ENCODE measurements around the gene ZFHX2. TPM values are rescaled to one million over a fixed set of nuclear protein-coding genes. Genes with fewer than 3 reads are reported as not detected.

The ZFHX2 gene
- total RNA-seq, 4 donors from 2014 or later, result 0.19 to 0.49 (median 0.27) TPM

DNA sequence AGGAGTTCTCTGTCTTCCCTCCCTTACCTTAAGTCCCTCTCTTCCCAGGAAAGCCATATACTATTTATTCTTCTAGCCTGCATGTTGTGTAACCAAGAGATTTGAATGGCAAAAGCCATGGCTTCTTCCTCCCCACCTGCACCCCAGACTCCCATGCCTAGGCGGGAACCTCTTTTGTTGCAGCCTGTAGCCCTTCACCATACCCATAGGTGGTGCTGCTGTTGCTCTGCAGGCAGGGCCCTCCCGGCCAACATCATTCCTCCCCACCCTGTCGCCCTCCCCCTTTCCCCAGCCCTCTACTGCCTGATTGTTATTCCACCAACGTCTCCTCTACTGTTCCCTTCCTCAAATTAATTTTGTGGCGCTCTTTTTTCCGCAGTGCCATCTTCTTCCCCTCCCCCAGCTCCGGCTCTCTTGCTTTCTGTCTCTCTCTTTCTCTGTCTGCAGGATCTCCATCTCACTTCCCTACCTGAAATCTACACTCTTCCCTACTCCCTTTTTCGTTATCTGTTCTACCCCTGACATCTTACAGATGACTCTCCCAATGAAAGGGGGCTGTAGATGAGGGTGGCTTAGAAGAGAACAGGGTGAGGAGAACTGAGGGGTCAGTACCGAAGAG is 68.2 kb downstream of the ZFHX2 start:
- no peak for TF ChIP-seq POLR2A (IDR thresholded peaks at IDR 0.05)
- TF ChIP-seq, protein P1, sequence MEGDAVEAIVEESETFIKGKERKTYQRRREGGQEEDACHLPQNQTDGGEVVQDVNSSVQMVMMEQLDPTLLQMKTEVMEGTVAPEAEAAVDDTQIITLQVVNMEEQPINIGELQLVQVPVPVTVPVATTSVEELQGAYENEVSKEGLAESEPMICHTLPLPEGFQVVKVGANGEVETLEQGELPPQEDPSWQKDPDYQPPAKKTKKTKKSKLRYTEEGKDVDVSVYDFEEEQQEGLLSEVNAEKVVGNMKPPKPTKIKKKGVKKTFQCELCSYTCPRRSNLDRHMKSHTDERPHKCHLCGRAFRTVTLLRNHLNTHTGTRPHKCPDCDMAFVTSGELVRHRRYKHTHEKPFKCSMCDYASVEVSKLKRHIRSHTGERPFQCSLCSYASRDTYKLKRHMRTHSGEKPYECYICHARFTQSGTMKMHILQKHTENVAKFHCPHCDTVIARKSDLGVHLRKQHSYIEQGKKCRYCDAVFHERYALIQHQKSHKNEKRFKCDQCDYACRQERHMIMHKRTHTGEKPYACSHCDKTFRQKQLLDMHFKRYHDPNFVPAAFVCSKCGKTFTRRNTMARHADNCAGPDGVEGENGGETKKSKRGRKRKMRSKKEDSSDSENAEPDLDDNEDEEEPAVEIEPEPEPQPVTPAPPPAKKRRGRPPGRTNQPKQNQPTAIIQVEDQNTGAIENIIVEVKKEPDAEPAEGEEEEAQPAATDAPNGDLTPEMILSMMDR (IDR thresholded peaks at IDR 0.05), result no peak
- no peak for DNase-seq (ENCODE audit: low spot score in 2 of 2)
- intact Hi-C loops (cut with DNase I; ENCODE audit: low total_unique reads), result no loop called here
- no peak overlapping the region for H3K4me3 ChIP-seq (ENCODE audit: low read depth, poor library complexity, severe bottlenecking)
- 59% methylated on average over 9 of the region's 9 CpGs for WGBS, 2 donors

GRCh38 chr14:23482823-23483148 is 68.8 kb downstream of the ZFHX2 start:
- no peak overlapping the region for H3K4me3 ChIP-seq (ENCODE audit: low read depth, poor library complexity, severe bottlenecking)
- intact Hi-C loops (cut with DNase I; ENCODE audit: low total_unique reads), result no loop called here
- DNase-seq (ENCODE audit: low spot score in 2 of 2), result no peak
- TF ChIP-seq, protein P1 (IDR thresholded peaks at IDR 0.05), result no peak
- TF ChIP-seq POLR2A (IDR thresholded peaks at IDR 0.05), result no peak

DNA sequence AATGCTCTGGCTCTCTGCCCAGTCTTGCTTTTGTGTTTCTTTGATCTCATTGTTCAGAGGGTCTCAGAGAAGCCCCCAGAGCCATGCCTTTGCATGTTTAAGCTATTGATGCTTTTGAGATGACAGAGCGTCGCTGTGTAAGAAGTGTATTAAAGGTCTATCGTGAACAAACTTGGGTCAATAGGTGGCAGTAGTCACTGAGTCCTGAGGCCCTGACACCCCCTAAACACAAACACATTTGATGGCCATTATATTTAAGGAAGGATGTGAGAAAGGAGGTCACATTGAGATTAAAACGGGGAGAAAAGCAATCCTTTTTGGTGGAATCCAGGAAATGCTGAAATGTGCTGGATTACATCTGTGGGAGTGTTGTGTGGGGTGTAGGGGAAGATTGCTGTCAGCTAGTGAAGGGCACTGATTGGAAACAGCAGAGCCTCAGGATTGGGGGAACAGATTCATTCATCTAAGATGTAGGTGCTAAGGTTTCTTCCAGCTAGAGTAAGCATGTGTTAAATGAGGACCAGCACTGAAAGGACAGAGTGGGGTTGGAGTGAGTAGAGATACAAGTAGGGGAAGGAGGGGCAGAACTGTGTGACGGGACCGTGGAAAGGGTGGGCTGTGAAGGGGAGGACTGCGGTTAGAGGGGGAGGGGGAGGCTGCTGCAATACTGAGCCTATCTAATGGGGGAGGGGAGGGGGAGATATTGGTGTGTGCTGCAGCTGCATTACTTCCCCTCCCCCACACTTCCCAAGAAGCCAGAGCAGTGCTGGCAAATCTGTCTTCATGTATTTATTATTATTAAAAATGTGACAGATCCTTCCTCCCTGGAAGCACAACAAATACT is 69.4 kb downstream of the ZFHX2 start:
- DNase-seq (ENCODE audit: low spot score in 2 of 2), result no peak
- TF ChIP-seq, protein P1 (IDR thresholded peaks at IDR 0.05), result no peak
- no peak for TF ChIP-seq POLR2A (IDR thresholded peaks at IDR 0.05)
- no peak overlapping the region for H3K4me3 ChIP-seq (ENCODE audit: low read depth, poor library complexity, severe bottlenecking)
- 65 to 72% methylated on average over 7 of the region's 7 CpGs for WGBS, 2 donors
- intact Hi-C loops (cut with DNase I; ENCODE audit: low total_unique reads), result no loop called here

DNA sequence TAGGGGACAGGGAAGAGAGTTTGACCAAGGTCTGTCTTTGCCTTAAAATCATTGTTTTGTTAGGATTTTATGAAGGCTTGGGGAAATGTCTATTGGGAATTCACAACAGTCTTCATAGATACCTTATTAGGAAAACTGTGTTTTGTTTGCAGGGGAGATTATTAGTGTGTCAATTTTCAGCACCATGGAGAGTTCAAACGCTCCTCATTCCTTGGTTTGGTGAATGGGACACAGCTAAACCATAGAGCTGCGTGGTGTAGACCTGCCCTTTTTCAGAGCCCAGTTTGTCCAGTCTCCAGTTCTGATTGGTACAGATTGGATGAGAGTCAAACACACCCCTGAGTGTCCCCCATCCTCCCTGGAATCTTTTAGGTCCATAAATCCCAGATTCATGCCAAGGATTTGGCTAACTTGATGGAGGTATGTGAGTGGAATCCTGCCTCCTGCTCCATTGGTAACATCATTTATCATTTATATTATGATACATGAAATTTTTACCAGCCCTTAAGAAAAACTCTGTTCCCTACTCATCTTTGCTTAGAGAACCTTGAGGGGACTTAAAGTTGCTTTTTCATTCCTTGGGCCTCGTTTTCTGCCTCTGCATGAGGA is 70.1 kb downstream of the ZFHX2 start:
- intact Hi-C loops (cut with DNase I; ENCODE audit: low total_unique reads), result no loop called here

DNA sequence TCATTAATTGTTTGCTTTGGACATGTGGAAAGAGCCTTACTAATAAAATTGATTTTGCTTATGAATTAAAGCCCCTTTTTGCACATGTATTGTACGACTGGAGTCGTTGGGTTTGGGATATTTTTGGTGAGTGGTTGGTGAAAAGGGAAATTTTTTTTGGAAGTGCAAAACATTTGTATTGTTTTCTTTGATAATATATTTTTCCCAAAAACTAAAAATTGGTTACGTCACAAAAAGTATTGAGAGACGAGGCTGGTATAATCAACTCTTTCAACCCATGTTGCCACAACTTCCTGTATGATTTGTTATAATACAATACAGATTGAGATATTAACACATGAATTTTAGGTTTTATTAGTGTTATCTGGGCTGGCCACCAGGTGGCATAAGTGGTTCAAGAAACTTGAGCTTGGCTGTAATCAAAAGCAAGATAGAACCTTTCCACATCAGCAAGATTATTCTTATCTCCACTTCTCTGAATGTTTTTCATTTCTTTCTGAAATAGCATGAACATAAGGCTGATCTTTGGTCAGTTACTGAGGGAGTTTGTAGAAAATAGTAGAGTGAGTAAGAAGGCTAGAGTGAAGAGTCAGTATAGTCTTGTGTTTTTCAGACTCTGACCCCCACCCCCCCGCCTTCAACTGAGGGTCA is 73.3 kb downstream of the ZFHX2 start:
- no peak overlapping the region for H3K4me3 ChIP-seq (ENCODE audit: low read depth, poor library complexity, severe bottlenecking)
- no peak for TF ChIP-seq POLR2A (IDR thresholded peaks at IDR 0.05)
- TF ChIP-seq, protein P1 (IDR thresholded peaks at IDR 0.05), result no peak
- intact Hi-C loops (cut with DNase I; ENCODE audit: low total_unique reads), result loop anchor here (5.0 to 10.0 kb wide), 2 partner anchors 79 to 153 kb away; partner anchors contain the start of genes PABPN1 and THTPA
- WGBS, 2 donors, result 26 to 33% methylated on average over 5 of the region's 5 CpGs
- peak in 1 of 2 donors; percentile 49 for DNase-seq (ENCODE audit: low spot score in 2 of 2)

More for the DNA sequence above, 70.1 kb downstream of the ZFHX2 start:
- no peak overlapping the region for H3K4me3 ChIP-seq (ENCODE audit: low read depth, poor library complexity, severe bottlenecking)
- WGBS, 2 donors, result 61 to 73% methylated on average over 3 of the region's 3 CpGs
- DNase-seq (ENCODE audit: low spot score in 2 of 2), result no peak
- TF ChIP-seq, protein P1 (IDR thresholded peaks at IDR 0.05), result no peak
- no peak for TF ChIP-seq POLR2A (IDR thresholded peaks at IDR 0.05)
